Loucy (cell line): Measurements from ENCODE around the gene LOX.

ENCODE experiments used
- H2AFZ ChIP-seq: fragments of 200-600 bp; sonication (generic); 2 replicates; pipeline ENCODE4 v1.6.0; 2016; ENCODE audit warnings: antibody characterized with exemption, mild to moderate bottlenecking, low read length, moderate library complexity
- H3F3A ChIP-seq: fragments of 200-600 bp; 2 replicates; pipeline ENCODE4 v1.6.0; 2016; ENCODE audit warnings: antibody characterized with exemption, low read depth, mild to moderate bottlenecking
- H3K27me3 ChIP-seq: fragments of 200-600 bp; sonication (generic); 2 replicates; pipeline ENCODE4 v1.6.1; 2014; ENCODE audit warnings: low read length, mild to moderate bottlenecking; ENCODE audit not compliant: insufficient read depth, poor library complexity, severe bottlenecking
- H3K36me3 ChIP-seq: fragments of 200-600 bp; sonication (generic); 2 replicates; pipeline ENCODE4 v1.6.1; 2016; ENCODE audit warnings: low read length; ENCODE audit not compliant: insufficient read depth
- H3K4me1 ChIP-seq: fragments of 200-600 bp; sonication (generic); 2 replicates; pipeline ENCODE4 v1.5.1; 2014; ENCODE audit warnings: low read length, mild to moderate bottlenecking; ENCODE audit not compliant: insufficient read depth, poor library complexity, severe bottlenecking
- H3K4me2 ChIP-seq: fragments of 200-600 bp; sonication (generic); 2 replicates; pipeline ENCODE4 v1.6.0; 2014; ENCODE audit warnings: antibody characterized with exemption, low read length, low read depth, mild to moderate bottlenecking; ENCODE audit not compliant: poor library complexity, severe bottlenecking
- H3K4me3 ChIP-seq: fragments of 200-600 bp; sonication (generic); 2 replicates; pipeline ENCODE4 v1.5.1; 2014; ENCODE audit warnings: low read length, mild to moderate bottlenecking, mixed read lengths; ENCODE audit not compliant: poor library complexity, severe bottlenecking
- H3K79me2 ChIP-seq: fragments of 200-600 bp; sonication (generic); 2 replicates; pipeline ENCODE4 v1.6.1; 2014; ENCODE audit warnings: low read length; ENCODE audit not compliant: insufficient read depth
- H3K9ac ChIP-seq: fragments of 200-600 bp; sonication (generic); 2 replicates; pipeline ENCODE4 v1.6.0; 2014; ENCODE audit warnings: mild to moderate bottlenecking, low read depth, low read length, moderate library complexity; ENCODE audit not compliant: poor library complexity, severe bottlenecking
- H3K9me2 ChIP-seq: fragments of 200-600 bp; sonication (generic); replicated peaks from 2 replicates; pipeline ENCODE4 v1.6.1; 2016; ENCODE audit warnings: low read depth, low read length, mixed read lengths
- H3K9me3 ChIP-seq: fragments of 200-600 bp; sonication (generic); 2 replicates; pipeline ENCODE4 v1.6.1; 2014; ENCODE audit warnings: mild to moderate bottlenecking, antibody characterized with exemption, low read length, low read depth; ENCODE audit not compliant: insufficient read depth
- H4K20me1 ChIP-seq: fragments of 200-600 bp; sonication (generic); 2 replicates; pipeline ENCODE4 v1.6.0; 2014; ENCODE audit warnings: antibody characterized with exemption, low read length, mild to moderate bottlenecking; ENCODE audit not compliant: insufficient read depth, poor library complexity, severe bottlenecking
- EZH2phosphoT487 ChIP-seq: fragments of 200-600 bp; IDR thresholded peaks from 2 replicates; pipeline ENCODE4 v1.6.1; 2018; ENCODE audit warnings: antibody characterized with exemption, mild to moderate bottlenecking, moderate library complexity, borderline replicate concordance
- TF ChIP-seq, protein P1 (sequence below): fragments of 200-600 bp; sonication (generic); conservative IDR thresholded peaks from 2 replicates; pipeline ENCODE4 v1.5.1; 2014; ENCODE audit warnings: mild to moderate bottlenecking, antibody characterized with exemption, low read length

Gene LOX

DNA sequence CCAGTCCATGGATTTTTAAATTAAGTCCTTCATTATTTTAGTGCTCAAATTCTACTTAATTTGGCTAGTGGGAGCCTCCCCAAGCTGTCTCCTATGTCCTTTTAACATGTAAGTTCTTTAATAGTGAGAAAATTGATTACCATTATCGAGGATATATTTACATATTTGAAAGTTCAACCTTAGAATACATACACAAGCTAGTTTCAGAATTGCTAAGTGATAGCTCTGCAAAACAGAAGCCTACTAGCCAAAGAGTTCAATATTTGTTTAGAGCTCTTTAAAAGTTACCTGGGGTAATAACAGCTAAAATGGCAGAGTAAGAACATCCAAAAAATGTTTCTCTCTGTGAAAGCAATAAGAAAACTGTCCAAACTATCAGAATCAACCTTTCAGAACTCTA lies 48.2 kb downstream of the LOX start:
- Histone ChIP-seq H3F3A (no peaks in the 10 kb centered on the region), H3K79me2 (no peaks in the 10 kb centered on the region), H3K4me3 (no peak overlapping the region), H3K4me2 (no peak overlapping the region), H2AFZ (no peak overlapping the region), H3K27me3 (no peaks in the 10 kb centered on the region), H3K4me1 (no peaks in the 10 kb centered on the region), H3K9me3 (no peaks in the 10 kb centered on the region), H3K36me3 (no peaks in the 10 kb centered on the region), H4K20me1 (no peaks in the 10 kb centered on the region), H3K9ac (no peak overlapping the region), H3K9me2 (no peaks in the 10 kb centered on the region)
- TF ChIP-seq, protein P1, sequence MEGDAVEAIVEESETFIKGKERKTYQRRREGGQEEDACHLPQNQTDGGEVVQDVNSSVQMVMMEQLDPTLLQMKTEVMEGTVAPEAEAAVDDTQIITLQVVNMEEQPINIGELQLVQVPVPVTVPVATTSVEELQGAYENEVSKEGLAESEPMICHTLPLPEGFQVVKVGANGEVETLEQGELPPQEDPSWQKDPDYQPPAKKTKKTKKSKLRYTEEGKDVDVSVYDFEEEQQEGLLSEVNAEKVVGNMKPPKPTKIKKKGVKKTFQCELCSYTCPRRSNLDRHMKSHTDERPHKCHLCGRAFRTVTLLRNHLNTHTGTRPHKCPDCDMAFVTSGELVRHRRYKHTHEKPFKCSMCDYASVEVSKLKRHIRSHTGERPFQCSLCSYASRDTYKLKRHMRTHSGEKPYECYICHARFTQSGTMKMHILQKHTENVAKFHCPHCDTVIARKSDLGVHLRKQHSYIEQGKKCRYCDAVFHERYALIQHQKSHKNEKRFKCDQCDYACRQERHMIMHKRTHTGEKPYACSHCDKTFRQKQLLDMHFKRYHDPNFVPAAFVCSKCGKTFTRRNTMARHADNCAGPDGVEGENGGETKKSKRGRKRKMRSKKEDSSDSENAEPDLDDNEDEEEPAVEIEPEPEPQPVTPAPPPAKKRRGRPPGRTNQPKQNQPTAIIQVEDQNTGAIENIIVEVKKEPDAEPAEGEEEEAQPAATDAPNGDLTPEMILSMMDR = no peak
- no peak for TF ChIP-seq EZH2phosphoT487

DNA sequence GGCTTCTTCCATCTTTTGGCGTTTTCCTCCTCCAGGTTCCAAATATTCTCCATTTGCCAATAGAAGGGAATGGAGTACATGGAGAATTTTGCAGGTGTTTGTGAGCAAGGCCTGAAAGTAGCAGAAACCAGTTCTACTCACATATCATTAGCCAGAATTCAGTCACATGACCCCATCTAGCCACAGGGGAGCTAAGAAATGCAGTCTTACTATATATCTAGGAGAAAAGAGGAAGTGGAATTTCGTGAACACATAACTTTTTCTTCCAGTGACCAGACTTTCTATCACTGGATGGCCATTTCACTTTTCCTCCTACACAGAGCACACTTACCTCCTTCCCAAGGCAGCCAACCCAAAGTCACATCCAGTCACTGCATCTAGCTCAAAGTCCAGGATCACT lies 55.1 kb downstream of the LOX start:
- no peaks in the 10 kb centered on the region for H3K9me3 ChIP-seq
- no peaks in the 10 kb centered on the region for H3K4me1 ChIP-seq
- no peak overlapping the region for H3K9ac ChIP-seq
- TF ChIP-seq, protein P1 = no peak
- no peak for TF ChIP-seq EZH2phosphoT487
- H3K9me2 ChIP-seq = no peaks in the 10 kb centered on the region
- H3K79me2 ChIP-seq = no peaks in the 10 kb centered on the region
- no peaks in the 10 kb centered on the region for H3K27me3 ChIP-seq
- no peak overlapping the region for H3K4me3 ChIP-seq
- H3K36me3 ChIP-seq = peaks cover 26% of the 10 kb centered on the region; the same call in 1 of the 2 replicates
- no peaks in the 10 kb centered on the region for H3F3A ChIP-seq
- H2AFZ ChIP-seq = no peak overlapping the region
- H3K4me2 ChIP-seq = no peak overlapping the region
- H4K20me1 ChIP-seq = no peaks in the 10 kb centered on the region

DNA sequence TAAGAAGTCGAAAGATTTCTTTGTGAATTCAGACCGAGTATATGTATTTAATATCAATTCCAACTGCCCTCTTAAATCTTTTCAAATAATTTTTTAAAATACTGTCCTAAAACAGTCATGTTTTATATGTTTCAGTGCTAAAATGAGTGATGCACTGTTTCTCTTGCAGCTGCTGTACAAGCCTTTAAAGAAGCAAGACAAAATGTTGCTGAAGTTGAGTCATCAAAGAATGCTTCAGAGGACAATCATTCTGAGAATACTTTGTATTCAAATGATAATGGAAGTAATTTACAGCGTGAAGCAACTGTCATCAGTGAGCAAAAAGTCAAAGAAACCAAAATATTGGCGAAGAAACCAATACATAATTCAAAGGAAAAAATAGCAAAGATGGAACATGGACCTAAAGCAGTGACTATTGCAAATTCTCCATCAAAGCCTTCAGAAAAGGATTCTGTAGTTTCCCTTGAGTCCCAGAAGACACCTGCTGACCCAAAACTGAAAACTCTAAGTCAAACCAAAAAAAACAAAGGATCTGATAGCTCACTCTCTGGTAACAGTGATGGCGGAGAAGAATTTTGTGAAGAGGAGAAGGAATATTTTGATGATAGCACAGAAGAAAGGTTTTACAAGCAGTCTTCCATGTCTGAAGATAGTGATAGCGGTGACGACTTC lies 58.0 kb downstream of the LOX start:
- Histone ChIP-seq H2AFZ (no peak overlapping the region), H3K9me3 (no peaks in the 10 kb centered on the region), H3K4me1 (no peaks in the 10 kb centered on the region), H3F3A (no peaks in the 10 kb centered on the region), H3K4me3 (no peak overlapping the region), H3K36me3 (peaks cover 26% of the 10 kb centered on the region; the same call in 1 of the 2 replicates), H3K4me2 (no peak overlapping the region), H3K27me3 (no peaks in the 10 kb centered on the region), H3K9ac (no peak overlapping the region), H3K9me2 (no peaks in the 10 kb centered on the region), H4K20me1 (no peaks in the 10 kb centered on the region), H3K79me2 (no peaks in the 10 kb centered on the region)
- TF ChIP-seq, protein P1 = no peak
- no peak for TF ChIP-seq EZH2phosphoT487
